ENCODE data around the gene PAX2.

DNA sequence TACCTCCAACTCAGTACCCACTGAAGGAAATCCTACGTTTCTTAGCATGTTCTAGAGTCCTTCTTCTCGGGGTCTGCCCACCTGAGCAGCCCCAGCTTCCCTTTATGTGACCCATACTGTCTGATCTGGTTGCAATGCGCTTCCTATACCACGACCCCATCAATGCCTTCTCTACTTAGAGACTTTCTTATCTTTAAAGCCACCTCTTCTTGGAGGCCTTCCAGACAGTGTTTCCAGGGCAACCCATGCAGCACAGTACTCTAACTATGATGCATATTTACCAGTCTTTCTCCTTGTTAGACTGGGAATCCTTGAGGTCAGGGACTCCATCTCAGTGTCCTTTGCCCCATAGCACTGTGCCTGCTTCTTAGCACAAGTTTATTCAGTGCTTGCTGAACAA, 112.9 kb downstream of the PAX2 start:
- no peak for TF ChIP-seq EZH2 (IDR thresholded peaks at IDR 0.05; ENCODE audit: low read depth)
- TF ChIP-seq, protein P1, sequence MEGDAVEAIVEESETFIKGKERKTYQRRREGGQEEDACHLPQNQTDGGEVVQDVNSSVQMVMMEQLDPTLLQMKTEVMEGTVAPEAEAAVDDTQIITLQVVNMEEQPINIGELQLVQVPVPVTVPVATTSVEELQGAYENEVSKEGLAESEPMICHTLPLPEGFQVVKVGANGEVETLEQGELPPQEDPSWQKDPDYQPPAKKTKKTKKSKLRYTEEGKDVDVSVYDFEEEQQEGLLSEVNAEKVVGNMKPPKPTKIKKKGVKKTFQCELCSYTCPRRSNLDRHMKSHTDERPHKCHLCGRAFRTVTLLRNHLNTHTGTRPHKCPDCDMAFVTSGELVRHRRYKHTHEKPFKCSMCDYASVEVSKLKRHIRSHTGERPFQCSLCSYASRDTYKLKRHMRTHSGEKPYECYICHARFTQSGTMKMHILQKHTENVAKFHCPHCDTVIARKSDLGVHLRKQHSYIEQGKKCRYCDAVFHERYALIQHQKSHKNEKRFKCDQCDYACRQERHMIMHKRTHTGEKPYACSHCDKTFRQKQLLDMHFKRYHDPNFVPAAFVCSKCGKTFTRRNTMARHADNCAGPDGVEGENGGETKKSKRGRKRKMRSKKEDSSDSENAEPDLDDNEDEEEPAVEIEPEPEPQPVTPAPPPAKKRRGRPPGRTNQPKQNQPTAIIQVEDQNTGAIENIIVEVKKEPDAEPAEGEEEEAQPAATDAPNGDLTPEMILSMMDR (conservative IDR thresholded peaks at IDR 0.05) = no peak

All from PC-9 (cell line).